ENCODE data around the gene MPEG1.

MPEG1 gene

GRCh38 chr11:59216641-59217564 lies 4.2 kb upstream of the MPEG1 start:
- no peak for DNase-seq

DNA sequence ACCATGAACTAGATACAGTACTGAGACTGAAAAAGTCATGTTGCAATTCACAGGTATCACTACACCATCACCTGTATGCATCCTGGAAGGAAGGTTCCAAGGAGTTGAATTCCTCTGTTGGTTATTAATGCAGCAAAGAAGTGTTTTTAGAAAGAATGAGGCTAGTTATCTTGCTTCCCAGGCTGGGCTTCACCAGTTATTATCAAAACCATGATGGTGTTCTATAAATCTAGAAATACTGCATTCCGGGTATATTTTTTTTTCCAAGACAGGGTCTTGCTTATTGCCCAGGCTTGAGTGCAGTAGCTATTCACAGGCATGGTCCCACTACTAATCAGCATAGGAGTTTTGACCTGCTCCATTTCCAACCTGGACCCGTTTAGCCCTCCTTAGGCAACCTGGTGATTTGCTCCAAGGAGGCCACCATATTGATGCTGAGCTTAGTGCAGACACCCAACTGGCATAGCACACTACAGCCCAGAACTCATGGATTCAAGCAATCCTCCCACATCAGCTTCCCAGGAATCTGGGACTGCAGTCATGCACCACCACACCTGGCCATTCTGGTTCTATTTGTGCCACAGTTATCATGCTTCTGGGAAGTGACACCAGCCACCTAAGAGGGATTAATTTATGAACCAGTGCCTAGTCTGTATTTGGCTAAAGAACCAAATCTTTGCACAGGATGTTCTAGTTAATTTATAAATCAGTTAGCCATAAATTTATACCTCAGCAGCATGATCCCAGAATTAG lies 1.6 kb upstream of the MPEG1 start:
- DNase-seq = no peak

- no peak for DNase-seq
These were observed 505 bp downstream of the MPEG1 start for GRCh38 chr11:59212222-59212621.

GRCh38 chr11:59208956-59209355 lies 3.8 kb downstream of the MPEG1 start:
- no peak for DNase-seq

DNA sequence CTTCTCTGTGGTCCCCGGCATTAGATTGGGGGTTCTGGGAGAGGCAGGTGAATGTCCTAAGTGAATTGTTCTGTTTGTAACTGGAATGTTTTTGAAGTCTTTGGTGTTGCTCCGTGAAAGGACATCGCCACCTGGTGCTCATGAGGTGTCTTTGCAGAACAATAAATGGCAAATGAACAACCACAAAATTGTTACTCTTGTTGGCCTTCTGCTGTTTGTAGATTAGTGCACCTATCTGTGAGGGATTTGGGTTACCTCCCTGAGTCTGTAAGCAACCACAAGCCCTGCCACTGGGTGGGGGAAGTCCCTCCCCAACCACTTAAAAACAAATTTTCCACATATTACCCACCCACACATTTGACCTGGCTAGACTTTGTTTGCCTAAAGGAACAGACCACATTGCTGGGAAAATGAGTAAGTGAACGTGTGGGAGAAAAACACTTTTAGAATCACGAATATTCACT lies 4.7 kb downstream of the MPEG1 start:
- peak; percentile 6 for DNase-seq

- DNase-seq = peak; percentile 11
These were observed 6.1 kb downstream of the MPEG1 start for GRCh38 chr11:59206635-59207034.

DNA sequence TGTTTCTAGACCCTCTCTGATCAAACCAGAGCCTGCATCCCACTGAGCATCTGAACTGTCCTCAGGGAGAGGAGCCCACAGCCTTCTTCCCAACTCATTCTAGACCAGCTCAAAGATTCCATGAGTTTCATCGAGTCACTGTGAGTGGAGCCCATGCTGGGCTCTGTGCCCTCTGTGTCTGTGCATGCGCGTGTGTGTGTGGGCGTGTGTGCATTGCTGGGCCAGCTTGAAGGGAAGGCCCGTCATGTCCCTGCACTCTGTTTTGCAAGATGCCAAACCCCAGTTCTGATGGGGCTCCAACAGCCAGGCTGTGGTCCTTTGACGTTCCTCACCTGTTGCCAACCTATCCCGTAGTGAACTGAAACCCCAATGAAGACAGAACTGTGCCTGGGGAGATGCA lies 7.1 kb downstream of the MPEG1 start:
- DNase-seq = no peak

GRCh38 chr11:59204746-59205145 lies 8.0 kb downstream of the MPEG1 start:
- no peak for DNase-seq

- no peak for DNase-seq
These were observed 11.4 kb downstream of the MPEG1 start for GRCh38 chr11:59201353-59201752.

- peak; percentile 9 for DNase-seq
These were observed 12.3 kb downstream of the MPEG1 start for GRCh38 chr11:59200423-59200746.

- DNase-seq = no peak
These were observed 12.9 kb downstream of the MPEG1 start for GRCh38 chr11:59199546-59200422.

DNA sequence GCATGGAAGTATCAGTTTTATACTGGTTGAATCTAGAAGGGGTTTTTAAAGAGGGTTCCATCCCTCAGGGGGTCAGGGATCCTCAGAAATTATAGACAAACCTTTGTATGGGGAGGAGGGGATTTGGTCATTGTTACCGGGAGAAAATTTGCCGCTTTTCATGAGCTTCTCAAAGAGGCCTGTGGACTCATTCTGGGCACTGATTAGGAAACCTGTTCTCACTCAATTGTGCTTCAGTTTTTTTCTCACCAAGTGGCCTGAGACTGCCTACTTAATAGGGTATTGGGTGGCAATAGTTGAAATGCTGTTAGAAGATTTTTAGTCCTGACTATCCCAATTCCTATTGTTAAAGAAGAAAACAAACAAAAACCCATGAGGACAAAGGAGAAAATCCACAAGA lies 14.0 kb downstream of the MPEG1 start:
- no peak for DNase-seq

GRCh38 chr11:59197991-59198390 lies 14.7 kb downstream of the MPEG1 start:
- DNase-seq = peak; percentile 43

GRCh38 chr11:59196777-59197176 lies 15.9 kb downstream of the MPEG1 start:
- DNase-seq = no peak

DNA sequence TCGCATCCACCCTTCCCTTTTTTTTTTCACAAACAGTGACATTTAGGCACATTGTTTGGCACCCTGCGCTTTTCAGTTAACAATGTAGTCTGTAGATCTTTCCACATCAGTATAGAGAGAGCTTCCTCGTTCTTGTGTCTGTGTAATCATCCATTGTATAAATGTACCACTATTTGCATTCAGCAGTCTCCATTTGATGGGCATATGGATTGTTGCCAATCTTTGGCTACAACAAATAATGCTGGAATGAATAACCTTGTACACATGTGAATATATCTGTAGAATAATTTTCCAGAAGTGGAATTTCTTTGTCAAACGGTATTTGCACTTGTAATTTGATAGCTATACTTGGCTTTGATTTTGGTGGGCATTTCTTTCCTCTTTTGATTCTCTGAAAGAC lies 17.1 kb downstream of the MPEG1 start:
- DNase-seq = peak; percentile 90

- no peak for DNase-seq
These were observed 19.1 kb downstream of the MPEG1 start for GRCh38 chr11:59193587-59194130.

DNA sequence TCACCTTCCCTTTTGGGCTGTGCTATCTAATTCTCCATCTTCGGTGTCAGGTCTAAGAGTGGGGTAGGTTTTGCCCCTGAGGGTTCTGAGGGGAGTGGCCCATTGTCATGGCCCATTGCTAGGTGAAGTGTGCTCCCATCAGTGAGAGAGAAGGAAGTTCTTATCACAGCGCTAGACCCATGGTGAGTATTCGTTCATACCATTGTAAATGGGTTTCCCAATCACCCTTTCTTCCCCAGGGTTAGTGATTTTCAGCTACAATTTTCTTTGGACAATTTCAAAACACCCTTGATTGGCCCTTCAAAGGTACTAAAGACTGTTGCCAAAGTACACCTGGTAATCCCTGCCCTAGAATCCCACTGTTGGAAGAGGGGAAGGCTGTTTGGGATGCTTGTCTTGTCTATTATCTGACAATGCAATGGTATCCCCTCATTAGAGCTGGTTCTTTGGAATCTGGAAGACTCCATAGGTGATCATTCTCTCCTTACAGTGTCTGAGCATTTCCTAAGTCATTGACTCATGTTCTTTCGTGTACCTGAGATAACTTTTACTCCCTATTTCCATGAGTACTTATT lies 20.2 kb downstream of the MPEG1 start:
- DNase-seq = no peak

DNA sequence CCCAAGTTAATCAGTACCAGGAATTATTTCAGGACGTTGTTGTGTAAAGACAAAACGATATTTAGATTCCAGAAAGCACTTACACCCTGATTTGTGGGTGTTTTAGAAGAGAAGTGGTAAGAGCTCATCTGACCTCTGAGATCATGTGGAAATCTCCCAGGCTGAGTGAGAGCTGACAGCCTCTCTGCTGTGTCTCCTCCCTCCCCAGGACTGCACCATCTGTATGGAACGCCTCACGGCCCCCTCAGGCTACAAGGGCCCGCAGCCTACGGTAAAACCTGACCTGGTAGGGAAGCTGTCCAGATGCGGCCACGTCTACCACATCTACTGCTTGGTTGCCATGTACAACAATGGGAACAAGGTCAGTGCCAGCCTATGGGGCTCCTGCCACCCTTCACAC lies 20.8 kb downstream of the MPEG1 start:
- no peak for DNase-seq

- DNase-seq = no peak
These were observed 21.6 kb downstream of the MPEG1 start for GRCh38 chr11:59191095-59191494.

DNA sequence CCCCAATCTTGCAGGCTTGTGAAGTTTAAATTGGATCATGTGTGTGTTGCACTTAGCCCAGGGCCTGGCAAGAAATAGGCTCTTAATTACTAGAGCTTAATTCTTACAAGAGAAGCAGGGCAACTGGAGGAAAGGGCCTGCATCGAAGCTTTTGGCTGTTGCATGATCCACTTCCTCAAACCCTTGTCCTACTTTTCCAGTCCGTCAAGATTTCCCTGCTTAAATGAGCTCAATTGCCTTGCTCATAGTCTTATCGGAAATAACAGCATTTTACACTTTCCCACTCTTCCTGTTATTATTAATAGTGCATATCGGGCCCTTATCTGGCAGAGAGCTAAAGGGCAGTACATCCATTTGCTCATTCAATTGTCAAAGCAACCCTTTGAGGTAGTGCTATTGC lies 22.7 kb downstream of the MPEG1 start:
- DNase-seq = no peak

- no peak for DNase-seq
These were observed 23.8 kb downstream of the MPEG1 start for GRCh38 chr11:59188954-59189353.

- no peak for DNase-seq
These were observed 25.1 kb downstream of the MPEG1 start for GRCh38 chr11:59187587-59187986.

DNA sequence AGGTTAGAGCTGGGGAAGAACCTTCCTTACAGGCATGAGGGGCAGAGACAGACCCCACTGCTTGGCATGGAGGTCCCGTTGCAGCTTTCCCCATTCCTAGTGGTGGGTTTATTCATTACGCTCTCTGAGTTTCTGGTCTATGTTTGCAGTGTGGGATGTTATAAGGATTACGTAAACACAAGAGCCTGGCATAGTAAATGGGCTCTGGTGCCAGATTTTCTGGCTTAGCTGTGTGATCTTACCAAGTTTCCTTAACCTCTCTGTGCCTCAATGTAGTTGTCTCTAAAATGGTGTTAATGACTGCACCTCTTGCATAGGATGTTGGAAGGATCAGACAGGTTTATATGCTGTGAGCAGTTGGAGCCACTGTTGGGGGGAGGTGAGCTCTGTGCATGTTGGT lies 25.7 kb downstream of the MPEG1 start:
- no peak for DNase-seq
